ENCODE measurements around the gene NALF2.

DNA sequence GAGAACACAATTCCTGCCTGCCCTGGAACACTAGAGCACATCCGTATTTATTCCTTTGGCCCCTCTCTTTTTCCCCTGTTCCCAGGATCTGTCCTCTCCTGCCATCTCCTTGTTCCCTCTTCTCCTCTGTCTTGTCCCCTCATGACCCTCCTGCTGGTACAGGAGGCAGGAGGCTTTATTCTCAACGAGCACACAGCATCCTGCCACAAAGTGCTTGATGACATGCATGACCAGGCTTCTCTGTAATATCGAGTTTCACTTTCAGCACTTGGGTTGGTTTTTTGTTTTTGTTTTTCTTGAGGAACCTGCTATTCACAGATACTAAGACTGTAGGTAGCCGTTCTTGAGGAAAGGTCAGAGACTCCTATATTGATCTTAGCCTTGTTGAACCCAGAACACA lies 35.3 kb downstream of the NALF2 start:
- TF ChIP-seq, protein P1, sequence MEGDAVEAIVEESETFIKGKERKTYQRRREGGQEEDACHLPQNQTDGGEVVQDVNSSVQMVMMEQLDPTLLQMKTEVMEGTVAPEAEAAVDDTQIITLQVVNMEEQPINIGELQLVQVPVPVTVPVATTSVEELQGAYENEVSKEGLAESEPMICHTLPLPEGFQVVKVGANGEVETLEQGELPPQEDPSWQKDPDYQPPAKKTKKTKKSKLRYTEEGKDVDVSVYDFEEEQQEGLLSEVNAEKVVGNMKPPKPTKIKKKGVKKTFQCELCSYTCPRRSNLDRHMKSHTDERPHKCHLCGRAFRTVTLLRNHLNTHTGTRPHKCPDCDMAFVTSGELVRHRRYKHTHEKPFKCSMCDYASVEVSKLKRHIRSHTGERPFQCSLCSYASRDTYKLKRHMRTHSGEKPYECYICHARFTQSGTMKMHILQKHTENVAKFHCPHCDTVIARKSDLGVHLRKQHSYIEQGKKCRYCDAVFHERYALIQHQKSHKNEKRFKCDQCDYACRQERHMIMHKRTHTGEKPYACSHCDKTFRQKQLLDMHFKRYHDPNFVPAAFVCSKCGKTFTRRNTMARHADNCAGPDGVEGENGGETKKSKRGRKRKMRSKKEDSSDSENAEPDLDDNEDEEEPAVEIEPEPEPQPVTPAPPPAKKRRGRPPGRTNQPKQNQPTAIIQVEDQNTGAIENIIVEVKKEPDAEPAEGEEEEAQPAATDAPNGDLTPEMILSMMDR (IDR thresholded peaks at IDR 0.05): no peak
- no peak for TF ChIP-seq POLR2A (IDR thresholded peaks at IDR 0.05)
